Sciatic nerve (tissue), 2 donors: Measurements from ENCODE around the gene HEPHL1. TPM values are rescaled to one million over a fixed set of nuclear protein-coding genes. Genes with fewer than 3 reads are reported as not detected.
"Not testable (repeated sequence)": the region's sequence is repeated elsewhere in the genome, so short reads cannot be mapped to it uniquely, and the experiment has no call there.

Source experiments
- ATAC-seq: fragments of 200-7000 bp; cut with Tn5 transposase; one replicate; pipeline ENCODE4 v1.9.1; 2020; ENCODE audit warnings: mild to moderate bottlenecking, moderate library complexity
- DNase-seq: peaks from one replicate; pipeline ENCODE4 v3.0.0-alpha.2; 2020; ENCODE audit warnings: low spot score
- intact Hi-C: fragments of 100-400 bp; cut with DNase I; formaldehyde crosslinking; loops from one replicate; pipeline ENCODE4 v1.14.2; 2022
- total RNA-seq: library from RNA; stranded (reverse); fragmentation: NEBNext Ultra II Directional; extraction: Animal tissue kit (Norgen Biotek cat#: 25700); gene quantifications from one replicate; pipeline ENCODE4 v1.2.1, GENCODE V29; 2021
- donor health status: DM: no; HTN: no; CAD: no.
- donor health status: DM: no; HTN: no; CAD: no.

Gene HEPHL1
- total RNA-seq, 1 donor from 2014 or later, result not detected

- ATAC-seq, result no peak
- intact Hi-C loops, result no loop called here
- DNase-seq, result no peak
These were observed 120.6 kb downstream of the HEPHL1 start for GRCh38 chr11:94141511-94142307.

GRCh38 chr11:94142308-94143281 lies 121.4 kb downstream of the HEPHL1 start:
- intact Hi-C loops, result no loop called here
- peak; percentile 32 for ATAC-seq

GRCh38 chr11:94144216-94144615 lies 123.1 kb downstream of the HEPHL1 start:
- intact Hi-C loops, result no loop called here
- DNase-seq, result no peak
- ATAC-seq, result no peak

More at GRCh38 chr11:94142308-94143281, 121.4 kb downstream of the HEPHL1 start:
- DNase-seq, result no peak

- ATAC-seq, result no peak
- no peak for DNase-seq
- intact Hi-C loops, result no loop called here
These were observed 123.5 kb downstream of the HEPHL1 start for GRCh38 chr11:94144664-94145063.

- DNase-seq (no peak), ATAC-seq (no peak)
- intact Hi-C loops, result no loop called here
These were observed 124.3 kb downstream of the HEPHL1 start for GRCh38 chr11:94145431-94145830.

- intact Hi-C loops, result no loop called here
- no peak for DNase-seq
- no peak for ATAC-seq
These were observed 124.8 kb downstream of the HEPHL1 start for GRCh38 chr11:94145916-94146315.

GRCh38 chr11:94147433-94147845 lies 126.3 kb downstream of the HEPHL1 start:
- DNase-seq, result no peak
- no peak for ATAC-seq
- intact Hi-C loops, result no loop called here

GRCh38 chr11:94148189-94148588 lies 127.0 kb downstream of the HEPHL1 start:
- intact Hi-C loops, result no loop called here
- no peak for DNase-seq
- ATAC-seq, result no peak

GRCh38 chr11:94149431-94150017 lies 128.4 kb downstream of the HEPHL1 start:
- intact Hi-C loops, result no loop called here
- no peak for DNase-seq
- ATAC-seq, result no peak

- intact Hi-C loops, result no loop called here
- ATAC-seq (no peak), DNase-seq (no peak)
These were observed 128.9 kb downstream of the HEPHL1 start for GRCh38 chr11:94150056-94150455.

- ATAC-seq, result no peak
- intact Hi-C loops, result no loop called here
- DNase-seq, result no peak
These were observed 129.8 kb downstream of the HEPHL1 start for GRCh38 chr11:94150704-94151685.

- peak; percentile 81 for ATAC-seq
- intact Hi-C loops, result no loop called here
- no peak for DNase-seq
These were observed 130.9 kb downstream of the HEPHL1 start for GRCh38 chr11:94151903-94152677.

- intact Hi-C loops, result no loop called here
- DNase-seq (no peak), ATAC-seq (no peak)
These were observed 131.5 kb downstream of the HEPHL1 start for GRCh38 chr11:94152678-94153065.

- no peak for ATAC-seq
- intact Hi-C loops, result no loop called here
- no peak for DNase-seq
These were observed 132.2 kb downstream of the HEPHL1 start for GRCh38 chr11:94153320-94153719.

GRCh38 chr11:94154095-94154856 lies 133.1 kb downstream of the HEPHL1 start:
- ATAC-seq (no peak), DNase-seq (no peak)
- intact Hi-C loops, result no loop called here

- intact Hi-C loops, DNase-seq, ATAC-seq: not testable (repeated sequence)
These were observed 136.2 kb downstream of the HEPHL1 start for GRCh38 chr11:94157339-94157738.
